Measurements from ENCODE around the gene TUBA4B.
"Not testable (repeated sequence)": the region's sequence is repeated elsewhere in the genome, so short reads cannot be mapped to it uniquely, and the experiment has no call there.

Gene TUBA4B

GRCh38 chr2:219291910-219292490, 39.0 kb downstream of the TUBA4B start:
- DNase-seq, result no peak

- DNase-seq, result no peak
Observed at GRCh38 chr2:219292616-219293015, 39.6 kb downstream of the TUBA4B start.

GRCh38 chr2:219293736-219294231, 40.7 kb downstream of the TUBA4B start:
- DNase-seq, result no peak

GRCh38 chr2:219294356-219295351, 41.6 kb downstream of the TUBA4B start:
- peak; percentile 98 for DNase-seq

- no peak for DNase-seq
Observed at GRCh38 chr2:219296142-219296541, 43.1 kb downstream of the TUBA4B start.

GRCh38 chr2:219296631-219297391, 43.8 kb downstream of the TUBA4B start:
- no peak for DNase-seq

- no peak for DNase-seq
Observed at GRCh38 chr2:219297766-219298456, 44.9 kb downstream of the TUBA4B start.

GRCh38 chr2:219298759-219299371, 45.8 kb downstream of the TUBA4B start:
- DNase-seq, result peak; percentile 62

- DNase-seq, result no peak
Observed at GRCh38 chr2:219299372-219299760, 46.3 kb downstream of the TUBA4B start.

- DNase-seq, result no peak
Observed at GRCh38 chr2:219300022-219300421, 47.0 kb downstream of the TUBA4B start.

GRCh38 chr2:219302412-219302968, 49.4 kb downstream of the TUBA4B start:
- no peak for DNase-seq

GRCh38 chr2:219304223-219304622, 51.2 kb downstream of the TUBA4B start:
- no peak for DNase-seq

GRCh38 chr2:219306047-219306446, 53.0 kb downstream of the TUBA4B start:
- no peak for DNase-seq

- peak; percentile 64 for DNase-seq
Observed at GRCh38 chr2:219308142-219309101, 55.4 kb downstream of the TUBA4B start.

GRCh38 chr2:219309278-219309677, 56.2 kb downstream of the TUBA4B start, which contains the start of gene PTPRN:
PTPRN (minus strand) TSS chr2:219309401; CDS start chr2:219309332, 69 bp downstream.
- DNase-seq, result no peak

GRCh38 chr2:219312683-219313263, 59.7 kb downstream of the TUBA4B start:
- not testable (repeated sequence) for DNase-seq

- DNase-seq, result no peak
Observed at GRCh38 chr2:219314804-219315468, 61.9 kb downstream of the TUBA4B start.
